KBM-7 (cell line): ENCODE data around the gene ACP6.
A peak's percentile ranks its signal among the peaks of the same experiment; 100 is the strongest.
"Not testable (repeated sequence)": the region's sequence is repeated elsewhere in the genome, so short reads cannot be mapped to it uniquely, and the experiment has no call there.

ENCODE experiments used
- DNase-seq: peaks from one replicate; pipeline ENCODE4 v3.0.0-alpha.2; 2015
- in situ Hi-C: fragments of 300-500 bp; cut with MboI; formaldehyde crosslinking; loops from 2 replicates; pipeline ENCODE4 v1.14.3; 2020; ENCODE audit warnings: low sequenced_read_pairs, low pct_unique_long_range_greater_than_20kb, mixed read lengths

ACP6 gene

DNA sequence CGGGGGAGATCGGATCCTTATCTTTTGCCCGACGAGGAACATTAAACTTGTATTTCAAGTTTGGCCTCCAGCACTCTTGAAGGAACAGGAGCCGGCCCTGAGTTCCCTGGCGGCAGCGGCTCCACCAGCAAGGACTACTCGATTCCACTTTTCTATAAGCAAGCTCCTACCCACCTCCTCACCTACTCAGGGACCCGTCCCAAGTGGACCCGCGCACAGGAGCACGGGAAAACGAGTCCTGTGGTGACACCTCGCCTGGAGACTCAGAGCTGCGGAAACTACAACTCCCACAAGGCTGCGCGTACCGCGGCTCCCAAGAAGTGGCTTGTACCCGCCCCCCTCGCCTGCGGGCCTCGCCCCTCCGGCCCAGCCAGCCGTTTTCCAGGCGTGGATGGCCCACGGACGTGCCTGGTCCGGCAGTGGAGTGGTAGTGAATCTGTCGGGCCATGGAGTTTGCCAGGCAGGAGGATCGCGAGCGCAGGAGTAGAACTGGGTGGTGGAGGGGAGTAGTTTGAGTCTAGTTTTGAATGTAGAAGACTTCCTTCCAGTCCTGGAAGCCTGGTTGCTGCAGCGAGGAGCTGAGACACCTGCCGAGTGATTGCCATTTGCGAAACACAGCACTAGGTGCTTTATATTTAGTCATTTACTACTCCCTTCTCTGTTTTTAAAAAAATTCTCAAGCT, at the start of gene ACP6:
ACP6 (minus strand) TSS at position 206 of the 683 bp plus-strand sequence. CDS start 476 bp downstream, outside the sequence.
- in situ Hi-C loops, result no loop called here
- DNase-seq, result peak; percentile 95

DNA sequence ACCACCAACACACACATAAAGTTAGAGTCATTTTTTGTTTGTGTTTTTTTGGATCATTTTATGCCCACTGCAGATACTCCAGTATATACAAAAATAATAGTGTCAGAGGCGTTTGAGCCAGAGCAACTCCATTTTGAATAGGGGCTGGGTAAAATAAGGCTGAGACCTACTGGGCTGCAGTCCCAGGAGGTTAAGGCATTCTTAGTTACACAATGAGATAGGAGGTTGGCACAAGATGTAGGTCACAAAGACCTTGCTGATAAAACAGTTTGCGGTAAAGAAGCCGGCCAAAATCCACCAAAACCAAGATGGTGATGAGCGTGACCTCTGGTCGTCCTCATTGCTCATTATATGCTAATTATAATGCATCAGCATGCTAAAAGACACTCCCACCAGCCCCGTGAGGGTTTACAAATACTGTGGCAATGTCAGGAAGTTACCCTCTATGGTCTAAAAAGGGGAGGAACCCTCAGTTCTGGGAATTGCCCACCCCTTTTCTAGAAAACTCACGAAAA, 49.4 kb upstream of the ACP6 start:
- no peak for DNase-seq
- in situ Hi-C loops, result no loop called here

DNA sequence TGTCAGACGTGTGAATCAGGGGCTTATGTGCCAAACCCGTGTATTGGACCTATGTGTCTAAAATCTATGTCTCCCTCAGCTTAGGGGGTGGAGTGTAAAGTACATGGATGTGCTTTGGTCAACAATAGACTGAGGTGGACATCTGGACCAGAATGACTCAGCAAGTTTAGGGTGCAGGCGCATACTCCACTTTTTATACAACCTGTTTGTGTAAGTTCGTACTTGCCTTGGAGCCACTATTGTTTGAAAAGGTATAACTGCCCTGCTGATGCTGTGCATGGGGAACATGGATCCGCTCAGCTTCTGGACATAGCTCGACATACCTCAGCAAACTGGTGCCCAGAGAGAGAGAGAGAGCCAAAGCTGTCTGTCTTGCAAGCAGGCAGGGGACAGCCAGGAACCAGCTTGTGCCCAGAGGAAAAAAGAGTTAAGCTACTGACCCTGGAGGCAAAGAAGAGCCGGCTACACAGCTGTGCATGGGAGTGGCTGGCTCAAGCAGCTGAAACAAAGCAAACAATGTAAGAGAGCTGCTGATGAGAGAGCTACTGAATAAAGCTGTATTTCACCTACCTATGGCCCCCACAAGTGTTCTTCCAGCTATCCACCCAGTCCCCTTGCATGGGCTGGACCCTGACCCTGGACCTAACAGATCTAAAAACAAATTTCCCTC, 48.8 kb upstream of the ACP6 start:
- no peak for DNase-seq

DNA sequence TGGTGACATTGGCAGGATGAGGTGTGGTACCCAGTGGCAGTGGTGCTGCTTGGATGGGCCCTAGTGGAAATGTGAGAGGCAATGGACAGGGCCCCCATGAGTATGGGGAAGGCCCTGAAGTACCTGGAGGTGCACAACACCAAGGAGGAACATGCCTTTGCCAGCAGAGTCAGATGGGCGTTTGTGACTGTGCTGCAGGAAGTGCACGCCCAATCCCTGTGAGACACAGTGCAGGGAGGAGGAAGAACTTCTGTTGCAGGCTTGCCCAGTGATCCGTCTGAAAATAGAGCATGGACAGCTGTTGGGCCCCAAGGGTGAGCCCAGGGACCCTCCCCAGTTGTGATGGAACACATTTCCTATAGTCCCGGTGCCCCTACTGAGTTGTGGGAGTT, 47.4 kb upstream of the ACP6 start:
- in situ Hi-C loops, result no loop called here
- peak; percentile 5 for DNase-seq

More for the DNA sequence above, 48.8 kb upstream of the ACP6 start:
- in situ Hi-C loops, result no loop called here

DNA sequence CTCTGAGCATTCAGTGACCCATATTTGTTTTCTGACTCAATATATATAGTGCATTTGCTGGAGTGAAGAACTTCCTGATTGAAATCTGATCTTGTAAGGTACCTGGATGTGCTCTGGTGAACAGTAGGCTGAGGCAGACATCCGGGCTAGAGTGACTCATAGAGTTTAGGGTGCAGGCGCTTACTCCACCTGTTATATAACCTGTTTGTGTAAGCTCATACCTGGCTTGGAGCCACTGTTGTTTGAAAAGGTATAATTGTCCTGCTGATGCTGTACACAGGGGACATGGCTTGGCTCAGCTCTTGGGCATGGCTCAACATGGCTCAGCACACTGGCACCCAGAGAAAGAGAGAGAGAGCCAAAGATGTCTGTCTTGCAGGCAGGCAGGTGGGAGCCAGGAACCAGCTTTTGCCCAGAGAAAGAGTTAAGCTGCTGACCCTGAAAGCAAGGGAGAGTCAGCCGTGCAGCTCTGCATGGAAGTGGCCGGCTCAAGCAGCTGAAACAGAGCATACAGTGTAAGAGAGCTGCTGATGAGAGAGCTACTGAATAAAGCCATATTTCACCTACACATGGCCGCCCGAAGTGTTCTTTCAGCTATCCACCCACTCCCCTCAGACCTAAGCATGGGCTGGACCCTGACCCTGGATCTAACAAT, 46.9 kb upstream of the ACP6 start:
- in situ Hi-C loops, result no loop called here
- DNase-seq, result no peak

DNA sequence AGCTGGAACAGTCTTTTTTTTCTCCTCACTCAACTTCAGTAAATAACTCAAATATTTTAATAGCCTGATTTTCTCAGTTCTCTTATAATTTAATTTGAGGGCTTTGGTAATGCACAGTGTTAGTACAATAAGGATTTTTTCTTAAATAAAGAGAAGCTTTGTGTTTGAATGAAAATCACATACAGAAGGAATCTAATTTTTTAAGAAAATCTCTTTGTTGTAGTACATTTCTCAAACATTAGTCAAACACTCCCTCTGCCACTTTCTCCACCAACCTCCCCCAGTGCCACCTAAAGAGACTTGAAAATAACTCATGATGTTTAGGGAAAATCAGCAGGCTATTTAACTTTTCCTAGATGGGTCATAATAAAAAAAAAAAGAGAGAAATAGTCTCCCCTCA, 42.3 kb upstream of the ACP6 start:
- DNase-seq, result no peak
- in situ Hi-C loops, result no loop called here

DNA sequence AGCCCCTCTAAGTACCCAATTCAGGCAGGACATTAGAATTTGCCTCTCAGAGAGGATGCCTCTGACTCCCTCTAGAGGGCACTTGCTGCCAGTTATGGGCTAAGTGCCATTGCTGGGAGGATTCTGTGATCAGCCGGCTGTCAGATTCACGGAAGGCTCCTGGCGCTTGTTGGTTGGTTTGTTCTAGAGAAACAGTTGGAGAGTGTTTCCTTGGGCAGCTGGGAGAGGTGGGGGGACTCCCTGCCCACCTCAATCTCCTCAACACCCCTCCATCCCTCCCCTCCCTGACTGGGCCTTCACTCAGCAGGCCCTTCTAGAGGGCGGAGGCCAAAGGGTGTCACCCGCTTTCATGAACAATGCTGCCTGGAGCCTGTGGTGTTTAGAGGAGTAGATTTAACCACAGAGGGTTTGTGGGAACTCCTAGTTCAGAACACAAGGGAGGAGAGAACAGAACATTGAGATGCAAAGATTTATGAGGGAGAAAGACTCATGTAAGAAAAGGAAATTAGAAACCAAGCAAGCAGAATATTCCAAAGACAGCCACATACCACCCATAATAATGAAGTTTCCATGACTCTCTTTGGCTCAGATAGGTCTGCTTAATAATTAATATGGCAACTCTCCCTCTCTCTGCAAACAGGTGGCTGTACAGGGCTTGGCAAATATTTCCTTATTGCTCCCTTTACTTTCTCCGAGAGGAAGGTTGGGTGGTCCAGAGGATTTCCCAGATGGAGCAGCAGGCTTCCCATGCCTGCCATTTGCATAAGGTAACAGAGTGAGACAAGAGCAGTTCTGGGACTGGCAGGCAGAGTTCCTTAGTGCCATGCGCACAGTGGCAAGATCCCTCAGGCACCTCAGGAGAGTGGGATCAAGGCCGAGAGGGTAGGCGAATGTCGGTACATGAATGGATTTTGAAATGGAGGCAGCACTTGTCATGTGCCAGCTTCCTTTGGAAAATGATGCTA, 30.0 kb upstream of the ACP6 start:
- in situ Hi-C loops, result no loop called here
- DNase-seq, result peak; percentile 43

DNA sequence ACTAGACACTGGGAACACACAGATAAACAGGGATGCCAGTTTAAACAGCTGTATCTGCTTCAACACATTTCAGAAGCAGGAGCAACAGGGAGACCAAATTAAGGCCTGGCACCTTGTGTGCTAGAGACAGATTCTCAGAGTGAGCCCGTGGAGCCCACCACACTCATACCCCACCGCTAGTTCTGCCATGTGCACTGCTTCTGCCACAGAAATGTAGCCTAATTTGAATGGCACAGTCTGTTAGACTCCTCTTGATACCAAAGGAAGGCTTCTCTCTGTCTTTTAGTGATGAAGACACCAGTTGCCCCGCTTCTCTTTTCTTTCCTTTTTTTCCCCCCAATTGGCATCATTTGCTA, 29.3 kb upstream of the ACP6 start:
- in situ Hi-C loops, result no loop called here
- no peak for DNase-seq

DNA sequence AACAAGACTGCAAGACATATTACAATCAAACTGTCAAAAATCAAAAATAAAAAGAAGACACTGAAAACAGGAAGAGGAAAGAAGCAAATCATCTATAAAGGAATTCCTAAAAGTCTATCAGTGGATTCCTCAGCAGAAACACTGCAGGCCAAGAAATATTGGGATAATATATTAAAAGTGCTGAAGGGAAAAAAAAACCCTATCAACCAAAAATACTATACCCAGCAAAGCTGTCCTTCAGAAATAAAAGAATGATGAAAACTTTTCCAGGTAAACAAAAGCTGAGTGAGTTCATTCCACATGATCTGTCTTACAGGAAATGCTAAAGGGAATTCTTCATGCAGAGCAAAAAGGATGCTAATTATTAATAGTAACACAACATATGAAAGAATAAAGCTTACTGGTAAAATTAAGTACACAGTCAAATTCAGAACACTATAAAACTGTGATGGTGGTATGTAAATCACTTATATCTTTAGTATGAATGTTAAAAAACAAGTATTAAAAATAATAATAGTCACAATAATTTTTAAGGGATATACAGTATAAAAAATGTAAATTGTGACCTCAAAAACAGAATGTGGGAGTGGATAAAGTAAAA, 12.9 kb upstream of the ACP6 start:
- DNase-seq, result no peak
- in situ Hi-C loops, result no loop called here

DNA sequence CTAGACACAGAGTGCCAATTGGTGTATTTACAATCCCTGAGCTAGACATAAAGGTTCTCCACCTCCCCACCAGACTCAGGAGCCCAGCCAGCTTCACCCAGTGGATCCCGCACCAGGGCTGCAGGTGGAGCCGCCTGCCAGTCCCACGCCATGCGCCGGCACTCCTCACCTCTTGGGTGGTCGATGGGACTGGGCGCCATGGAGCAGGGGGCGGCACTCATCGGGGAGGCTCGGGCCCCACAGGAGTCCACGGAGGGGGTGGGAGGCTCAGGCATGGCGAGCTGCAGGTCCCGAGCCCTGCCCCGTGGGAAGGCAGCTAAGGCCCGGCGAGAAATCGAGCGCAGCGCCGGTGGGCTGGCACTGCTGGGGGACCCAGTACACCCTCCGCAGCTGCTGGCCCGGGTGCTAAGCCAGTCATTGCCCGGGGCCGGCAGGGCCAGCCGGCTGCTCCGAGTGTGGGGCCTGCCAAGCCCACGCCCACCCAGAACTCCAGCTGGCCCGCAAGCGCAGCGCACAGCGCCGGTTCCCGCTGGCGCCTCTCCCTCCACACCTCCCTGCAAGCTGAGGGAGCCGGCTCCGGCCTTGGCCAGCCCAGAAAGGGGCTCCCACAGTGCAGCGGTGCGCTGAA, 10.4 kb upstream of the ACP6 start:
- DNase-seq, in situ Hi-C loops: not testable (repeated sequence)

DNA sequence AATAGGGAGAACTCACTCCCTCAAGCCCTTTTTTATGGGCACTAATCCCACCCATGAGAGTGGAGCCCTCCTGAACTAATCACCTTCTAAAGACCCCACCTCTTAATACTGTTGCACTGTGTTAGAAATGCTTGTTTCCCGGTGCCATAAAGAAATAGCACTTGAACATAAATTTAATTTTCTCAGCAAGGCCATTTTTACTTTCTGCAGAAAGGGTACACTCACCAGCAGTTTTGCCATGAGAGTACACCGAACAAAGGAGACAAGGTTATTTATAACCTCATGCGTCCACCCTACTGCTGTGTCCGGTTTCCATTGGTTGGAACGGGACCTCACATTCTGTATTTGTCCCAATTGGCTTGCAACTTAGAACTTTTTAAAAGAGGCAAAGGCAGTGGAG, 7.4 kb upstream of the ACP6 start:
- in situ Hi-C loops, DNase-seq: not testable (repeated sequence)

DNA sequence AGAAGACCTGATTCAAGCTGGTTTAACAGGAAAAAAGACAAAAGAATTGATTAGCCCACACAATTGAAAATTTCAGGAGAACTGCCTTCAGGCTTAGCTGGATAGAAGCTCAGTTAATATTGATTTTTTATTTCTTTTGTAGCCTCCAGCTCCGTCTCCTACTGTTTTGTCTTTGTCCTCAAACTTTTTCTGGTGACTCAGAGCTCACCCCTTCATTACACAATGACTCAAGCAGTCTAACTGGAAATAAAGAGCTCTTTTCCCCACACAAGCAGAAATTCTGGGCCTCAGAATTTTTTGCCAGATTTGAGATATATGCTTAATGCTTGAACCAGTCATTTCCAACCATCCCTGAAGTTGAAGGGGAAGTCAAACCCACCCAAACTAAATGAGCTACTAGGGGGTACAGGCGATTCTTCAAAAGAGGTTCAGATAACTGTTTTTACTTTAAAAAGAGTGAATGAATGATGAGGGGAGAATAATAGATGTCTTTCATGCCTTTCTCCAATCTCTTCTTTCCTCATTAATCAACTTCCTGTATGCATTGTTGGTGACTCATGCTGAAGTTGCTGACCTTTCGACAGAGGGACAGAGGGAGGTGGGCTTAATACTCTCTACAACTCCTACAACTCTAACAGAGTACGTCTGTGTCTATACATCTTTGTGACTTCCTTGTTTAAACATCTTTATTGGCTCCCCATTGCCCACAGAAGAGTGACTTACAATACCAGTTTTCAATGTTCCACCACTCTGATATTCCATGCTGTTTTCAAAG, 6.2 kb upstream of the ACP6 start:
- no peak for DNase-seq
- in situ Hi-C loops, result no loop called here

DNA sequence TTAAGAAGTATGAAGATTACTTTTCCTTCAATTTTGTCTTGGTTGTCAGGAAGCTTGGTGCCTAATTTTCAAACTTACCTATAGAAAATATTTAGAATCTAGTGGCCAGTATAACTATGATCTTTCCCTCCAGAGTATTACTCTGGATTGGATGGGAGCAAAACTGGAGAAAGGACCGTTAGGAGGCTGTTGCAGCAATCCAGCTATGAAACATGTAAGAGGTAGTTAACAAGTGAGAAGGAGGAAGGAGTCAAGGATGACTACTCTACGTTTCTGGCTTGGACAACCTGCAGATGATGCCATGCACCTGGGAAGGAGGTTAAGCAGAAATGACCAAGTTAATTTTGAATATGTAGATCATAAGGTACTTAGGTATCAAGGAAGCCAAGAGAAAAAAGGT, 3.5 kb upstream of the ACP6 start:
- DNase-seq, result no peak
- in situ Hi-C loops, result no loop called here

DNA sequence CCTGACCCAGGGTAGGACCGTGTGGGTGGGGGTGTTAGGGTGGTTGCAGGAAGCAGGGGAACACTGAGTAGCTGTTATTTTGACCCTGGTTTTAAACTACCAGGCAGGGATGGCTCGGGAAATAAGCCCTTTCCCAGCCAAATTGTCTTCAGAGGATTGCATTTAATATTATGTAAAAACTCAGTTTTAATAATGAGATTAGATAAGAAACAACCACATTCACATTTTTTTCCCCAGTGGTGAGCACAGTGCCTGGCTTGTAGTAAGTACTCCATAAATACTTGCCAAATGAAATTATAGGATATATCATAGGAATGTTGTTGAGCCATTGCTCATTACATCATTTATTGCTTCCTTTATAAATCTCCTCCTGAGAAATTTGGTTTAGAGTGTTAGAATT, 3.1 kb upstream of the ACP6 start:
- in situ Hi-C loops, result no loop called here
- no peak for DNase-seq

DNA sequence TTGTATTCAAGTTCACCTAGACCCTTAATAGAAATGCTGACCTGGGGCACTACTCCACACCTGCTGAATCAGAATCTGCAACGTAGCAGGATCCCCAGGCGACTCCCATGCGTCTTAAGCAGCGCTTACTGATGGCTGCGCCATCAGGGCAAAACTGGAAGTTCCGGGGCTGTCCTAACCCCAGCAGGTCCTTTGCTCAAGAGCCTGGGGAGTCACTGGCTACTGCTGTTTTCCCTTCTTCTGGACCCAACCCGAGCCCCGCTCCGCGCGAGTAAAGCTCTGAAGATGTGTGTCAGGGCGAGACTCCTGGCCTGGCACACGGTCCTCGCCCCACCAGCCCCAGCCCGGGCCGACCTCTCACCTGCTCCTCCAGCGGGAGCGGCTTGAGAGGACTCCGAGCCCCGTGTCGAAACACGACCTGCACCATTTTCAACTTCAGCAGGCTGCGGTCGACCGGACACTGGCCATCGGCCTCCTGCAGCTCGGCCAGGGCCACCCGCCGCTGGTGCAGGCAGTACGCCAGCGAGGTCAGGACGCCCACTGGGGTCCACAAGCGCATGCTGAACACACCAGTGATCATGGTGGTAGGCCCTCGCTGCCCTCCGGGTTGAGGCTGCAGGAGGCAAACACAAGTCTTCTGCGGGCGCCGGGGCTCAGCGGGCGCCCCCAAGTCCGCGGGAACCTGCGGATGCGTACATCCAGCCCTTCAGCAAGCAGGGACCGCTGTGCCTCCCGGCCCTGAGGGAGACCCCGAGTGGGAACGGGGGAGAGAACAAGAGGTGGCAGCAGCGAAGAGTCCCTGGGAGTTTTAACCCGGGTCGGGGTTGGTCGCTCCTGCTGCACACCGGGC, 630 bp downstream of the ACP6 start:
- in situ Hi-C loops, result no loop called here
- peak; percentile 65 for DNase-seq

DNA sequence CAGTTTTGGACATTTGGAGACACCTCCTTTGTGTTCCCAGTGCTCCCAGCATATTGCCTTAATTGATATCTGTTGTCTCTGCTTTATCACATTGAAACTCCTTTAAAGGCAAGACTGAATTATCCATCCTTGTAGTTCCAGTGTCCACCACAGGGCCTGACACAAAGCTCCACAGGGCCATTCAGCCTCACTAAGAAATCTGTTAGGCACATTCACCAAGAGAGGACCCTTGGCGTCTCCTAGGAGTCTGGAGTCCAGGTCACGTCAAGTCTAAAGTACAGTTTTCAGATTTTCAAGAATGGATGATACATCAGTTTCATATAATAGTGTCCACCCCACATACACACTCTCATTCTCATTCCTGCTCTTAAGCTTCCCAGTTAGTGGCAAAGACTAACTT, 4.8 kb downstream of the ACP6 start:
- DNase-seq, result no peak
- in situ Hi-C loops, result no loop called here

DNA sequence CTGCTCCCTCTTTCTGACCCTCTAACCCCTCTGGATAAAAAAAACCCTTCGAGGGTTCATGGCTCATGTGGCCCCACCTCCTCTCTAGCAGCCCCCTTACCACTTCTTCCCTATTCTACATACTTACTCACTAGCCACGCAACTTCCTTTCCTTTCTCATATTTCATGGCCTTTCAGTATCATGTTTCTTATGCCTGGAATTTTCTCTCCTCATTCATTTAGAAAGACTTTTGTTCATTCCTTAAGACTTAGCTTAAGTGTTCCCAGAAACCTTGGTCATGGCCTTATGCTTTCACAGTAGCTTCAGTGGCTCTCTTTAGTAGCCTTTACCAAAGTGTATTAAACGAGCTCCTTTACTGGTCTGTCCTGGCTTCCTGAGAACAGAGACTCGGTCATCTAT, 6.1 kb downstream of the ACP6 start:
- DNase-seq, result no peak
- in situ Hi-C loops, result no loop called here
